WTC11 (cell line): ENCODE results near the gene DNMT3A.

ENCODE experiments used
- CREM ChIP-seq: sonication (generic); formaldehyde crosslinking; IDR thresholded peaks from 2 replicates; pipeline ENCODE4 v1.8.1; 2022; ENCODE audit warnings: mild to moderate bottlenecking, missing genetic modification reagents, moderate library complexity
- CTCF ChIP-seq: fragments of 200-600 bp; IDR thresholded peaks from 2 replicates; pipeline ENCODE4 v1.8.0; 2022; ENCODE audit warnings: antibody characterized with exemption
- E2F1 ChIP-seq: sonication (generic); formaldehyde crosslinking; IDR thresholded peaks from 2 replicates; pipeline ENCODE4 v1.8.0; 2022; ENCODE audit warnings: mild to moderate bottlenecking, missing genetic modification reagents
- ESRRA ChIP-seq: sonication (generic); formaldehyde crosslinking; IDR thresholded peaks from 2 replicates; pipeline ENCODE4 v1.8.1; 2022; ENCODE audit warnings: mild to moderate bottlenecking, missing genetic modification reagents, borderline replicate concordance
- ETV6 ChIP-seq: sonication (generic); formaldehyde crosslinking; IDR thresholded peaks from 2 replicates; pipeline ENCODE4 v1.8.1; 2022; ENCODE audit warnings: mild to moderate bottlenecking, missing genetic modification reagents
- NFYB ChIP-seq: sonication (generic); formaldehyde crosslinking; conservative IDR thresholded peaks from 2 replicates; pipeline ENCODE4 v1.8.0; 2022; ENCODE audit warnings: low read depth, missing genetic modification reagents
- SP1 ChIP-seq: sonication (generic); formaldehyde crosslinking; conservative IDR thresholded peaks from 2 replicates; pipeline ENCODE4 v1.8.1; 2022; ENCODE audit warnings: missing genetic modification reagents
- TEAD1 ChIP-seq: sonication (generic); formaldehyde crosslinking; IDR thresholded peaks from 2 replicates; pipeline ENCODE4 v1.8.0; 2022; ENCODE audit warnings: mild to moderate bottlenecking, missing genetic modification reagents
- ZNF281 ChIP-seq: sonication (generic); formaldehyde crosslinking; IDR thresholded peaks from 2 replicates; pipeline ENCODE4 v1.8.0; 2023; ENCODE audit warnings: mild to moderate bottlenecking, missing genetic modification reagents
- ZSCAN18 ChIP-seq: fragments of 250-450 bp; sonication (Bioruptor Pico); IDR thresholded peaks from 2 replicates; pipeline ENCODE4 v2.1.2; 2022; ENCODE audit warnings: mild to moderate bottlenecking, moderate library complexity
- TF ChIP-seq, protein P1 (sequence below): sonication (generic); formaldehyde crosslinking; IDR thresholded peaks from 2 replicates; pipeline ENCODE4 v1.8.0; 2022; ENCODE audit warnings: mild to moderate bottlenecking, missing genetic modification reagents
- TF ChIP-seq, protein P2 (sequence below): sonication (generic); formaldehyde crosslinking; IDR thresholded peaks from 2 replicates; pipeline ENCODE4 v1.8.1; 2023; ENCODE audit warnings: mild to moderate bottlenecking, missing genetic modification reagents, moderate library complexity

DNA sequence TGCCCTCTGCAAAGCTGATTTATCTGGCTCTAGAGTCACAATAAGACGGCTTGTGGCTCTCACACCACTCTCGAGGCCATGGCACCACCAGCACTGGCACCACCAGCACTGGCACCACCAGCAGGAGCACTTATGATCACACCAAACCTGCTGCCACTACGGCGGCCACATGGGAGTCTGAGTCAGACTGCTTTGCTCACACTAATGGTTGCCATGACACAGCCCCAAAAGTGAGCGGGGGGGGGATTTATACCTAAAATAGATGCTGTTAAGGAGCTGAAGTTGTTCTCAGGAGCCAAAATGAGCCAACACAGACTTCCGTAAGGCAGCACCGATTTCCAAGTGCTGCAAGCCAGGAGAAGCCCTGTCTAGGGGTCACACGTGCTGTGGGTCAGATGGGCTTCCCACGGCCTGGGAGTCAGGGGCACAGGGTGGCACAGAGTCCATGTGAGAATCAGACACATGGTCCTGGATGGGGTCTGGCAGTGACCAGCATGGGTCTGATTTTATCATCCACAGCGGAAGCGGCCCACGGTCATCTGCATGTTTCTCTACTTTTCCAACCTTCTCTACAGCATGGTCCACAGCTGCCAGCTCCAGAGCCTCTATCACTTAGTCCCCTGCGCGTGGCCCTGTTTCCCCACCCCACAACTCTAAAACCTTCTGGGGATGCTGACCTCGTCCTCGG is 16.7 kb downstream of the DNMT3A start:
- TF ChIP-seq CTCF (no peak), ZNF281 (no peak), ETV6 (CRISPR knock-in tag) (no peak), NFYB (CRISPR knock-in tag) (no peak), SP1 (CRISPR knock-in tag) (no peak), TEAD1 (CRISPR knock-in tag) (no peak), ZSCAN18 (CRISPR knock-in tag) (no peak), E2F1 (CRISPR knock-in tag) (no peak), ESRRA (CRISPR knock-in tag) (no peak), CREM (no peak)
- TF ChIP-seq, protein P1, sequence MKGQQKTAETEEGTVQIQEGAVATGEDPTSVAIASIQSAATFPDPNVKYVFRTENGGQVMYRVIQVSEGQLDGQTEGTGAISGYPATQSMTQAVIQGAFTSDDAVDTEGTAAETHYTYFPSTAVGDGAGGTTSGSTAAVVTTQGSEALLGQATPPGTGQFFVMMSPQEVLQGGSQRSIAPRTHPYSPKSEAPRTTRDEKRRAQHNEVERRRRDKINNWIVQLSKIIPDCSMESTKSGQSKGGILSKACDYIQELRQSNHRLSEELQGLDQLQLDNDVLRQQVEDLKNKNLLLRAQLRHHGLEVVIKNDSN (CRISPR knock-in tag) = no peak
- TF ChIP-seq, protein P2, sequence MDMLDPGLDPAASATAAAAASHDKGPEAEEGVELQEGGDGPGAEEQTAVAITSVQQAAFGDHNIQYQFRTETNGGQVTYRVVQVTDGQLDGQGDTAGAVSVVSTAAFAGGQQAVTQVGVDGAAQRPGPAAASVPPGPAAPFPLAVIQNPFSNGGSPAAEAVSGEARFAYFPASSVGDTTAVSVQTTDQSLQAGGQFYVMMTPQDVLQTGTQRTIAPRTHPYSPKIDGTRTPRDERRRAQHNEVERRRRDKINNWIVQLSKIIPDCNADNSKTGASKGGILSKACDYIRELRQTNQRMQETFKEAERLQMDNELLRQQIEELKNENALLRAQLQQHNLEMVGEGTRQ = no peak
